Measurements from ENCODE around the gene KCNMB4.

- no peak for TF ChIP-seq CTCF (conservative IDR thresholded peaks at IDR 0.05; ENCODE audit: low read depth, low read length)
- TF ChIP-seq EZH2 (IDR thresholded peaks at IDR 0.05; ENCODE audit: low read length, unreplicated experiment): no peak
- TF ChIP-seq EZH2phosphoT487 (IDR thresholded peaks at IDR 0.05; ENCODE audit: borderline replicate concordance, low read length): no peak
Measured at GRCh38 chr12:70359458-70360197, 6.5 kb upstream of the KCNMB4 start.

Measured in PC-3 (cell line).